ENCODE results near the gene AP3D1. TPM values are rescaled to one million over a fixed set of nuclear protein-coding genes. Genes with fewer than 3 reads are reported as not detected.

Gene AP3D1
- total RNA-seq, 1 experiment from 2014 or later, result 75.5 TPM

DNA sequence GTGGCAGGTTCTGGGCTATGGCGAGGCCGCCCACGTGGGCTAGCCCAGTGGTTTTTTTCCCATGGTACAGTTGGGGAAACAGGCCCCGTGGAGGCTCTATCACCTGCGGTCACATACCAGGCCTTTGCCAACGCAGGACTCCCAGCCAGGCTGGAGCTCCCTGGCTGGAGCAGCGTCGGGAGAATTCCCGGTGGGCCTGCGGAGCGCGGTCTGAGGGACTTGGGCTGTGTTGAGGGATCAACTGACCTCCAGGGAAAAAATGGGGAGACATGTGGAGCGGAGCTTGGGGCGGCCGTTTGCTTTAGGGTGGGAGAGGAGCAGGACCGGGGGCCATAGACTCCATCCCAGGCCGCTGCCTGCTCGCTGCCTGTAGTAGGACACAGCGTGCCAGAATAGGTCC is 28.7 kb upstream of the AP3D1 start:
- H3K9me3 ChIP-seq (ENCODE audit: insufficient read depth, low read depth), result no peaks in the 10 kb centered on the region
- POLR2A ChIA-PET (ENCODE audit: unreplicated experiment), result no interaction called here
- intact Hi-C loops (cut with micrococcal nuclease; ENCODE audit: unreplicated experiment), result no loop called here
- peaks cover 41% of the 10 kb centered on the region for H3K79me2 ChIP-seq (ENCODE audit: low read depth)
- H3F3A ChIP-seq (ENCODE audit: insufficient read depth, low read depth), result no peaks in the 10 kb centered on the region
- no peak overlapping the region for H3K4me2 ChIP-seq
- H3K9me2 ChIP-seq (ENCODE audit: insufficient read depth), result no peaks in the 10 kb centered on the region
- no peaks in the 10 kb centered on the region for H3K27me3 ChIP-seq (ENCODE audit: insufficient read depth, low read depth)
- H3K4me3 ChIP-seq, result no peak overlapping the region
- H4K20me1 ChIP-seq (ENCODE audit: insufficient read depth), result peaks cover 14% of the 10 kb centered on the region
- BruUV-seq (replicated peaks), result no TSS peak
- H2AFZ ChIP-seq, result no peak overlapping the region
- CTCF ChIA-PET, result no interaction called here
- H3K4me1 ChIP-seq (replicated peaks; ENCODE audit: insufficient read depth), result no peaks in the 10 kb centered on the region
- H3K36me3 ChIP-seq (ENCODE audit: low read depth), result no peaks in the 10 kb centered on the region
- H3K27ac ChIP-seq, result no peak overlapping the region
- TF ChIP-seq, protein P1, sequence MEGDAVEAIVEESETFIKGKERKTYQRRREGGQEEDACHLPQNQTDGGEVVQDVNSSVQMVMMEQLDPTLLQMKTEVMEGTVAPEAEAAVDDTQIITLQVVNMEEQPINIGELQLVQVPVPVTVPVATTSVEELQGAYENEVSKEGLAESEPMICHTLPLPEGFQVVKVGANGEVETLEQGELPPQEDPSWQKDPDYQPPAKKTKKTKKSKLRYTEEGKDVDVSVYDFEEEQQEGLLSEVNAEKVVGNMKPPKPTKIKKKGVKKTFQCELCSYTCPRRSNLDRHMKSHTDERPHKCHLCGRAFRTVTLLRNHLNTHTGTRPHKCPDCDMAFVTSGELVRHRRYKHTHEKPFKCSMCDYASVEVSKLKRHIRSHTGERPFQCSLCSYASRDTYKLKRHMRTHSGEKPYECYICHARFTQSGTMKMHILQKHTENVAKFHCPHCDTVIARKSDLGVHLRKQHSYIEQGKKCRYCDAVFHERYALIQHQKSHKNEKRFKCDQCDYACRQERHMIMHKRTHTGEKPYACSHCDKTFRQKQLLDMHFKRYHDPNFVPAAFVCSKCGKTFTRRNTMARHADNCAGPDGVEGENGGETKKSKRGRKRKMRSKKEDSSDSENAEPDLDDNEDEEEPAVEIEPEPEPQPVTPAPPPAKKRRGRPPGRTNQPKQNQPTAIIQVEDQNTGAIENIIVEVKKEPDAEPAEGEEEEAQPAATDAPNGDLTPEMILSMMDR (conservative IDR thresholded peaks at IDR 0.05), result no peak
- TF ChIP-seq EZH2 (IDR thresholded peaks at IDR 0.05; ENCODE audit: low read depth), result no peak
- no peak for DNase-seq

DNA sequence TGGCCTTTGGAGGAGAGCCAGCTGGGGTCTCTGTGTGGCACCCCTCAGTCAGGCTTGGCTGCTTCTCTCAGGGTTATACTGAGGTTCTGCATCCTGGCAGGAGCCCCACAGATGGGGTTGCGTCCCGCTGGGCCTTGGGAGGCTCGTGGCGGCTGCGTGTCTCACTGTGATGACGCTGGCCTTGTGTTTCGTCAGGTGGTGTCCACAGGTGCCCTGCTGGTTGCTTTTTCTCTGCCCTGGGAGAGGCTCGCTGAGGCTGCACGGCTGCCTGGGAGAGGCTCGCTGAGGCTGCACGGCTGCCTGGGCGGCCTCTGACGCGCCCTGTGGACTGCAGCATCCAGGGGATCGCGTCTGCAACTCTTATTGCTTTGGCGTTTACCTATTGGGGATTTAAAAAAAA is 27.7 kb upstream of the AP3D1 start:
- Histone ChIP-seq H3K79me2 (ENCODE audit: low read depth) (peaks cover 49% of the 10 kb centered on the region), H3K27ac (no peak overlapping the region), H3K9me3 (ENCODE audit: insufficient read depth, low read depth) (no peaks in the 10 kb centered on the region), H3K36me3 (ENCODE audit: low read depth) (no peaks in the 10 kb centered on the region), H3F3A (ENCODE audit: insufficient read depth, low read depth) (no peaks in the 10 kb centered on the region), H4K20me1 (ENCODE audit: insufficient read depth) (peaks cover 19% of the 10 kb centered on the region), H3K9me2 (ENCODE audit: insufficient read depth) (no peaks in the 10 kb centered on the region), H3K27me3 (ENCODE audit: insufficient read depth, low read depth) (no peaks in the 10 kb centered on the region), H3K4me2 (no peak overlapping the region), H3K4me3 (no peak overlapping the region), H2AFZ (no peak overlapping the region), H3K4me1 (replicated peaks; ENCODE audit: insufficient read depth) (no peaks in the 10 kb centered on the region)
- BruUV-seq (replicated peaks), result no TSS peak
- intact Hi-C loops (cut with micrococcal nuclease; ENCODE audit: unreplicated experiment), result no loop called here
- ChIA-PET CTCF (no interaction called here), POLR2A (ENCODE audit: unreplicated experiment) (no interaction called here)
- DNase-seq, result no peak
- TF ChIP-seq, protein P1 (conservative IDR thresholded peaks at IDR 0.05), result no peak
- TF ChIP-seq EZH2 (IDR thresholded peaks at IDR 0.05; ENCODE audit: low read depth), result no peak

DNA sequence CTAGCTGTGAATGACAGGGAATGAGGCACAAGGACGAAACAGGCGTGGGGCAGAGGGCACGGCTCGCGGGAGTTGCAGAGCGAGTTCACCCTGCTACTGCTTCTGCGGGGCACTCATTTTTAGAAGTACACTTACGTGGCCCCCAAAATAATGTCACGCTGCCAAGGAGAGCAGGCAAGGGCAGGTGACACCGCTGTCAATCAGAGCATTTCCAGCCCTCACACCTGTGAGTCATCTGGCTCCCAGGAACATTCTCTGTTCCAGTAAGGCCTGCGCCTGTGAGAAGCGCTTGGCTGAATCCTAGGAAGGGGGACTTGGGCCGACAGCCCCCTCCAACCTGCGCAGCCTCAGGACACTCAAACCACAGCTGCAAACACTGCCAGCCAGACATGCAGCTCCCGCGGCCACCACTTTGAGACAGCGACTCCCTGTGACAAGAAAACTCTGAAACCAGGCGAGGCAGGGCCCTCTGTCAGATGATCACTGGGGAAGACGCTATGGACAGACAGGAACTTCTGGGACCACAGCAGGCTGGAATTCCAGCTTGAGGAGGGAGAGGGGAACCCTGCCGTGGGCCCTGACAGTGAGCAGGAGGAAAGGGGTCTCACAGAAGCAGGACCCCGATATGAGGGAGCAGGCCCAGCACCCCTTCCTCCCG is 25.1 kb upstream of the AP3D1 start:
- H3K36me3 ChIP-seq (ENCODE audit: low read depth), result no peaks in the 10 kb centered on the region
- H2AFZ ChIP-seq, result no peak overlapping the region
- H3K79me2 ChIP-seq (ENCODE audit: low read depth), result peaks cover 75% of the 10 kb centered on the region
- no peak overlapping the region for H3K27ac ChIP-seq
- H3K4me3 ChIP-seq, result no peak overlapping the region
- H3K4me1 ChIP-seq (replicated peaks; ENCODE audit: insufficient read depth), result no peaks in the 10 kb centered on the region
- H3K4me2 ChIP-seq, result no peak overlapping the region
- POLR2A ChIA-PET (ENCODE audit: unreplicated experiment), result no interaction called here
- TF ChIP-seq, protein P1 (conservative IDR thresholded peaks at IDR 0.05), result no peak
- no peak for TF ChIP-seq EZH2 (IDR thresholded peaks at IDR 0.05; ENCODE audit: low read depth)
- H3F3A ChIP-seq (ENCODE audit: insufficient read depth, low read depth), result no peaks in the 10 kb centered on the region
- H3K9me3 ChIP-seq (ENCODE audit: insufficient read depth, low read depth), result no peaks in the 10 kb centered on the region
- no peaks in the 10 kb centered on the region for H3K27me3 ChIP-seq (ENCODE audit: insufficient read depth, low read depth)
- no TSS peak for BruUV-seq (replicated peaks)
- CTCF ChIA-PET, result interaction anchor here (0.6 kb wide), 1 partner anchor 461 kb away, joined by 6 read pairs; no protein-coding TSS in a partner anchor
- intact Hi-C loops (cut with micrococcal nuclease; ENCODE audit: unreplicated experiment), result no loop called here
- H4K20me1 ChIP-seq (ENCODE audit: insufficient read depth), result peaks cover 25% of the 10 kb centered on the region
- no peaks in the 10 kb centered on the region for H3K9me2 ChIP-seq (ENCODE audit: insufficient read depth)
- DNase-seq, result peak in 1 of 2 experiments; percentile 34

Data from PC-9 (cell line).